SK-N-MC (cell line): ENCODE measurements around the gene SLC3A2.

Experiments used
- DNase-seq: peaks from one replicate; pipeline ENCODE4 v3.0.0-alpha.2; 2011; ENCODE audit warnings: low read depth, low spot score
- H3K27ac ChIP-seq: fragments of 200-600 bp; sonication (generic); 2 replicates; pipeline ENCODE4 v1.5.1; 2016; ENCODE audit warnings: mixed run types
- H3K36me3 ChIP-seq: fragments of 200-600 bp; sonication (generic); 2 replicates; pipeline ENCODE4 v1.6.1; 2017; ENCODE audit warnings: antibody characterized with exemption, low read length, mixed read lengths; ENCODE audit not compliant: insufficient read depth
- H3K4me3 ChIP-seq: fragments of 200-600 bp; sonication (generic); 2 replicates; pipeline ENCODE4 v1.5.1; 2016
- H3K9ac ChIP-seq: fragments of 200-600 bp; sonication (generic); 2 replicates; pipeline ENCODE4 v1.8.0; 2017; ENCODE audit warnings: mixed run types, mixed read lengths; ENCODE audit not compliant: insufficient read length
- H3K9me3 ChIP-seq: fragments of 200-600 bp; sonication (generic); 2 replicates; pipeline ENCODE4 v1.6.1; 2017; ENCODE audit warnings: low read depth, mild to moderate bottlenecking, antibody characterized with exemption, low read length, moderate library complexity, mixed read lengths
- EZH2 ChIP-seq: fragments of 200-600 bp; sonication (generic); IDR thresholded peaks from one replicate; pipeline ENCODE4 v1.6.1; 2017; ENCODE audit warnings: antibody characterized with exemption
- FOXP2 ChIP-seq: optimal IDR thresholded peaks from 2 replicates; pipeline ENCODE3; 2011; ENCODE audit warnings: mild to moderate bottlenecking, moderate library complexity; ENCODE audit not compliant: insufficient read depth; ENCODE audit errors: extremely low read length, control extremely low read depth
- POLR2AphosphoS5 ChIP-seq: IDR thresholded peaks from 2 replicates; pipeline ENCODE4 v1.6.1; 2012; ENCODE audit warnings: mild to moderate bottlenecking, low read depth, low read length, borderline replicate concordance

Gene SLC3A2

GRCh38 chr11:62898027-62898426 lies 17.3 kb downstream of the SLC3A2 start:
- no peak overlapping the region for H3K9ac ChIP-seq
- H3K4me3 ChIP-seq, result no peak overlapping the region
- no peak for TF ChIP-seq EZH2
- TF ChIP-seq POLR2AphosphoS5, result no peak
- no peak for TF ChIP-seq FOXP2
- H3K9me3 ChIP-seq, result no peaks in the 10 kb centered on the region
- no peak overlapping the region for H3K27ac ChIP-seq
- DNase-seq, result no peak
- no peaks in the 10 kb centered on the region for H3K36me3 ChIP-seq

GRCh38 chr11:62902932-62903331 lies 22.2 kb downstream of the SLC3A2 start:
- no peak for DNase-seq

GRCh38 chr11:62905296-62905695 lies 24.6 kb downstream of the SLC3A2 start:
- Histone ChIP-seq H3K27ac (no peak overlapping the region), H3K4me3 (no peak overlapping the region), H3K9me3 (no peaks in the 10 kb centered on the region), H3K9ac (no peak overlapping the region), H3K36me3 (no peaks in the 10 kb centered on the region)
- no peak for DNase-seq
- no peak for TF ChIP-seq EZH2
- TF ChIP-seq POLR2AphosphoS5, result no peak
- no peak for TF ChIP-seq FOXP2

More at GRCh38 chr11:62902932-62903331, 22.2 kb downstream of the SLC3A2 start:
- no peak overlapping the region for H3K9ac ChIP-seq
- H3K36me3 ChIP-seq, result no peaks in the 10 kb centered on the region
- no peak overlapping the region for H3K27ac ChIP-seq
- TF ChIP-seq EZH2, result no peak
- TF ChIP-seq POLR2AphosphoS5, result no peak
- no peak for TF ChIP-seq FOXP2
- no peaks in the 10 kb centered on the region for H3K9me3 ChIP-seq
- no peak overlapping the region for H3K4me3 ChIP-seq

- TF ChIP-seq EZH2, result no peak
- no peak for TF ChIP-seq POLR2AphosphoS5
- TF ChIP-seq FOXP2, result no peak
- H3K36me3 ChIP-seq, result no peaks in the 10 kb centered on the region
Measured at GRCh38 chr11:62905927-62906531, 25.3 kb downstream of the SLC3A2 start.

GRCh38 chr11:62908468-62909072 lies 27.9 kb downstream of the SLC3A2 start:
- Histone ChIP-seq H3K36me3 (no peaks in the 10 kb centered on the region), H3K9ac (no peak overlapping the region), H3K27ac (peak overlapping the region; percentile 10; the same call in 1 of the 2 replicates), H3K4me3 (no peak overlapping the region), H3K9me3 (no peaks in the 10 kb centered on the region)
- TF ChIP-seq POLR2AphosphoS5 (no peak), EZH2 (no peak), FOXP2 (no peak)
- no peak for DNase-seq

More at GRCh38 chr11:62905927-62906531, 25.3 kb downstream of the SLC3A2 start:
- Histone ChIP-seq H3K27ac (no peak overlapping the region), H3K9ac (no peak overlapping the region), H3K4me3 (no peak overlapping the region), H3K9me3 (no peaks in the 10 kb centered on the region)
- no peak for DNase-seq

- H3K27ac ChIP-seq, result peak overlapping the region; percentile 52
- peak; percentile 19 for TF ChIP-seq FOXP2
- no peak for TF ChIP-seq EZH2
- H3K9ac ChIP-seq, result no peak overlapping the region
- peak; percentile 80 for DNase-seq
- no peaks in the 10 kb centered on the region for H3K9me3 ChIP-seq
- H3K36me3 ChIP-seq, result no peaks in the 10 kb centered on the region
- H3K4me3 ChIP-seq, result peak overlapping the region; percentile 23; the same call in 1 of the 2 replicates
Measured at GRCh38 chr11:62909107-62909894, 28.6 kb downstream of the SLC3A2 start.

GRCh38 chr11:62910141-62910882 lies 29.6 kb downstream of the SLC3A2 start:
- no peaks in the 10 kb centered on the region for H3K36me3 ChIP-seq
- no peak overlapping the region for H3K4me3 ChIP-seq
- H3K9me3 ChIP-seq, result no peaks in the 10 kb centered on the region
- H3K27ac ChIP-seq, result no peak overlapping the region
- TF ChIP-seq FOXP2, result no peak
- no peak for TF ChIP-seq EZH2
- TF ChIP-seq POLR2AphosphoS5, result no peak
- no peak for DNase-seq
- no peak overlapping the region for H3K9ac ChIP-seq
